Stimulated activated CD8-positive, alpha-beta memory T cell treated with anti-CD3 and anti-CD28 coated beads, Interleukin-4, amount 100 ng/mL, for 4 hours (primary cell): Measurements from ENCODE around the gene PTPRE.

Source experiments
- DNase-seq, 2 donors: peaks; one replicate each; pipeline ENCODE4 v3.0.0-alpha.2; 2020; ENCODE audit warnings: low read depth in 2 of 2, low spot score in 1 of 2

The PTPRE gene

DNA sequence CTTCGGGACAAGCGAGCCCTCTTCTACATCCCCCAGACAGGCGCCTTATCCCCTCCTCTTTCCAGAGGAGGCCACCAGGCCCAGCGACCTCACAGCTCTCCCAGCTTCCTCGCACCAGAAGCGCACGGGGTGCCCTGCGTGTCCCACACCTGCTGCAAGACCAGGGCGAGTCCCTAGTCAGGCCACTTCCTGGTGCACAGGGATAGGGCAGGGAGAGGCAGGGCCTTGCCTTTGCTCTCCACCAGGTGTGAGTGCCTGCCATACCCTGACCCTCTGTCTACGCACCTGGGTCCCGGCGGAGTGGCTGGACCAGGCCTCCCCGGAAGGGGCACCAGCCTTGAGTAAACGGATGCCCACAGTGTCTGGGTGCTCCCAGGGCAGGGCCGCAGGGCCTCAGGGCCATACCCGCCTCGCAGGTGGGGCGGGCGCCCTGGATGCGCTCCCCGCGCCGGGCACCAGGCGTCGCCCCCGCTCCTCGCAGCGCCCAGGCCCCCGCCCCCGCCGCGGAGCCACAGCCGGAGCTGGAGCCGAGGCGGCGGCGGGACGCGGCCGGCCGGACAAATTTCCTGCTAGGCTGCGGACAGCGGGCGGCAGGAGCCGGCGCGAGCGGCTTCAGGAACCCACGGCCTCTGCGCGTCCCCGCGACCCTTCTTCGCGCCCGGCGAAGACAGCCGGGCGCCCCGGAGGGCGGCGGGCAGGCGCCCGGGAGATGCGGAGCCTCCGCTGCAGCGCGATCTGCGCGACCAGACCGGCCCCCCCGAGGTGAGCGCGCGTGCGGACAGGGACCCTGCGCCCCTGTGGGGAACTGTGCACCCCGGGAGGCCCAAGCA is at the start of gene PTPRE:
PTPRE (plus strand) TSS at position 556 of the 830 bp plus-strand sequence. CDS start 133,779 bp downstream, outside the sequence.
- peak; percentile 5 to 41 for DNase-seq

- no peak for DNase-seq
Observed at GRCh38 chr10:127860592-127860991, 46.3 kb upstream of the PTPRE start.

- no peak for DNase-seq
Observed at GRCh38 chr10:127863231-127863825, 43.6 kb upstream of the PTPRE start.

DNA sequence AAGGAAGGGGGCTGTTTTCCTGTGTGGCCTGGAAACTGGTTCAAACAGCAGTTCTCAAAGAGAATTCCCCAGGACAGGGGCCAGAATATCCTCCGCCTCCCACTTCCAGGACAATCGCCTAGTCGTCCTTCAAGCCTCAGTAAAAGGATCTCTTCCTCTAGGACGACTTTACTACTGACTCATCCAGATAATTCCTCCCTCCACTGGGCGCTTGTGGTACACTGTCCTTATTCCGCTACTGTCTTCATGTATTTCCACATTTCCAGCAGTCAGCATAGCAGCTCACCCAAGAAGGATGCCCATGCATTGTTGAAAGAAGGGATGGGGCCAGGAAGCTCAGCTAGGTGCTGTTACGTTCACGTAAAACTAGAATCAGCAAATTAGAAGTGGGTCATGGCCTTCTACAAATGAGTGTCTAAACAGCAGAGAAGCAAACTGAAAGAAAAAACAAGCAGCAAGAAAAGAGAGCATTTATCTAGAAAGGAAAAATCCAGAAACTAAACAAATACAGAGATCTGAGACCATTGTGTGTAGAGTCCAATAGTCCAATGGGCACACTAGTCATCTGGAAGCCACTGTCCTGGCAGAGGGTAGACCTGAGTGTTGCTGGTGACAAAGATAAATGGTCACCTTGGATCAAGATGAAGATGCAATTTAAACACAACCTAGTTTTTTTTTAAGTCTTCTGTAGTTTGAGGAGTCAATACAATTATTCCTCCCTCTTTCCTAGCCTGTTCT is 40.5 kb upstream of the PTPRE start:
- DNase-seq, result no peak

GRCh38 chr10:127867805-127868204 is 39.1 kb upstream of the PTPRE start:
- DNase-seq, result no peak

- no peak for DNase-seq
Observed at GRCh38 chr10:127869329-127869728, 37.6 kb upstream of the PTPRE start.

DNA sequence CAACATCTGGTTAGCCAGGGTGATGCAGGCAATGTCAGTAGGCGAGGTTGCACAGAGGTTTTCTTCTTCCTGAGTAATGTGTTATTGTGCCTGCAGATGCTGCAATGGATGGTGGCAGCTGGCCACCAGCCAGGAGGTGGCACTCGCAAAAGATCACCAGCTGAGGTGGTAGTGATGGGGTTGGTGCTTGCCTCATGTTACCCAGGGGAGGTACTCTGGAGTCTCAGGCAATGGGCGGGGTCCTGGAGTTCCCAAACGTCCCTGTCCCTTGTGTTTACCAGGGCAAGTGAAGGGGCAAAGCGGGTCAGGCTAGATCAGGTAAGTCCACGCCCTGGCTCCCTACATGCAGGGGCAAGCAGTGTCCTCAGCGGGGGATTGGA is 35.3 kb upstream of the PTPRE start:
- no peak for DNase-seq

DNA sequence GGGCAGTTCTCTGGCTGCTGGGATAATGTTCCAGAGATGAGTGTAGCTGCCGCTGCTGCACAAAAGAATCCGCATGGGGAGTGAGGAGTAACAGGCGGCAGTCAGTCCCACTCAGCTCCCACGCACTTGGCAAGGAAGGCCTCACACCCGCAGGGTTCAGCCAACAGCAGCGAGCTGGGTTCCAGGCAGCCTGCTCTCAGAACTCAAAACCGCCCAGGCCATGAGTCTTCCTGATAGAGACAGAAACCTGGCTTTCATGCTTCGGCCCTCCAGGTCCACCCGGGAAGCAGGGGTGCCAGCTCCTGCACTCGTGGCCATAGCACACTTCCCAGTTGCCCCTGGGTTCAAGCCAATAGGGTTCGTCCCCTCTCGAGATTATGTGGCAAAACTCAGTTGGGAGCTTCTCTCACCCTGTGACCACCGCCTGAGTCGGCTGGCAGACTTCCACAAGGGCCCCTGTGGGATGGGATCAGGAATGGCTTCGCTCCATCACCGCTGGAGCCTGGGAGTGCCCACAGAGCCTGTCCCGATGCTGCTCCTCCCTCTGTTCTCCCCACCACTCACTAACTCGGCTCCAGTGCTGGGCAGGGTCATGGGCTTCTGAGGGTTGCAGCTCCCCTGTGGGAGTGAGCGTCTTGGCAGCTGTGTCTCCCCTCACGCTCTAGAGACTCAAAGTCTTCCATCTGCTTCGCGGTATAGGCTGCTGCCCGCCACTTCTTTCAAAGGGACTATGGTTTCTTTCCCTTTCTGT is 34.7 kb upstream of the PTPRE start:
- no peak for DNase-seq

DNA sequence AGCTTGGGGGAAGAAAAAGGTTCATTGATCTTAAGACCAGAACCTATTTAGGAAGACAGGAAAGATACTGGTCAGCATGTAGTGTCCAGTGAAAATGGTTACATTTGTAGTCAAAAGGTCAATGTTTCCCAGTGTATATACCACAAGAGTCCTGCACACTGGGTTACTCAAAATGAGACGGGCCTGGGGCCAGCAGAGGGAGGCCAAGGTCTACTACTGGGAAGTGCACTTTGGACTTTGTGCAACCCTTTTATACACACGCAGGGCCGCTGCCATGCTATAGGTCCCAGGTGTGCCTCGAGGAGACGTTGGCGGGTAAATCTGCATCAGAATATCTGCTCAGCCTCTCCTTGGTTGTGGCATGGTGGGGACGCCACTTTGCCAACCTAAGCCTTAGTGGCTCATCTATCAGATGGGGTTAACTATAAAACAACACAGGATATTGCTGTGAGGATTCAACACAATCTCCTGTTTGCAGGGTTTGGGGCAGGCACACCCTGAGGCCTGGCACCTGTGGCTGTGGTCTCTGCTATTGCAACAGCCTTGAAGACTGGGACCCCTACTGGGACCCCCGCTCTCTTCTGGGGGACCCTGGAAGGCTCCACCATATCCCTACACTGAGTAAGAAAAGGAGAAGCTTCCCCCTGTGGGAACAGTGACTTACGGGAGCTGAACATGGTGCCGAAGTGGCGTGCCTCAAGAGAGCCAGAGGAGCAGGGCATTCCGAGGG is 33.9 kb upstream of the PTPRE start:
- DNase-seq, result no peak

GRCh38 chr10:127873901-127874470 is 32.9 kb upstream of the PTPRE start:
- DNase-seq, result no peak

DNA sequence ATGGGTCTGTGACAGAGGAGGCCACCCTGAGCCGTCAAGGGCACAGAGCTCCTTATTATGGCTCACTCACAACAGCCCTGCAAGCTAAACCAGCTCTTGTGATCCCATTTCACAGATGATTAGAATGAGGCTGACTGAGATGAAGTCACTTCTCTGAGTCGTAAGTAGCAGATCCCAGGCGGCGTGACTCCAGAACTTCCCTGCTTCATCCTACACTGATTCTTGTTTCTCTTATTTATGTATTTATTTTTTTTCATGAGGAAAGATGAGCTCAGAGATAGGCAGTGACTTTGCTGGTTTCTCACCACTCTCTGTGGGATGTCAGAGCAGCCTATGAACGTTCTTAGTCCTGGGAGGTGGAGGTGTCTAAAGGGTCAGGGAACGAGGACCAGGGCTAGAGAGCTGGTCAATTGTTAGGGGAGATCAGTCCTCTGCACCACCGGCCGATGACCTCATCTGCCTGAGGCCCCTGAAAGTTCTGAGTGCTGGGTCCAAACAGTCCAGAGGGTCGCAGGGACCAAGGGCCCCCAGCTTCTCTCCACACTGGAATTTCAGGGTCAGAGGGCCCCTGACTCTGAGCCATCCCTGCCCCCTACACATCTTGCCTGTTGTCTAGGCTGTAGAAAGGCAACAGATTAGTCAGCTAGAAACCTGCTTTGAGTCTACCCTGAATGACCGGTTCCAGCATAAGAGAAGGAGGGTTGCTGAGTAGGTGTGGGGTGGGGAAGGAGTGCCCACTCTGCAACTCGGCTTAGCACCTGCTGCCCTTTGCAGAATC is 32.0 kb upstream of the PTPRE start:
- DNase-seq, result no peak

- DNase-seq, result no peak
Observed at GRCh38 chr10:127875449-127875765, 31.5 kb upstream of the PTPRE start.

GRCh38 chr10:127875916-127876315 is 31.0 kb upstream of the PTPRE start:
- DNase-seq, result no peak

DNA sequence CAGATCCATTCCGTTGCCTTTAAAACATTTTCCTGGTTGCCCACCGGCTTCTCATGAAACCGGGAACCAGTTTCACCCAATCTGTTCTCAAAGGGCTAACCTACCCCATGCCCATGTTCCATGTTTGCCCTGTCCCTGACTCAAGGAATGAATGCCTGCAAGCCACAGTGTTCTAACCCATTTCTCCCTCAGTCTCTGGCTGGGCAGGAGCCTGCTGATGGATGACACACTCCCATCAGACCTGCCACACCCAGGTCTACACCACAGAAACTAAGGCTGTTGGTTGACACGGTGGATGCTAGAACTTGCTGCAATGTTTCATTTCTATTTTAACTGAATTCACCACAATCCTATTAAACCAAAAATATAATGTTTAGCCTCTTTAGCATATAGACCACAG is 29.8 kb upstream of the PTPRE start:
- DNase-seq, result no peak

DNA sequence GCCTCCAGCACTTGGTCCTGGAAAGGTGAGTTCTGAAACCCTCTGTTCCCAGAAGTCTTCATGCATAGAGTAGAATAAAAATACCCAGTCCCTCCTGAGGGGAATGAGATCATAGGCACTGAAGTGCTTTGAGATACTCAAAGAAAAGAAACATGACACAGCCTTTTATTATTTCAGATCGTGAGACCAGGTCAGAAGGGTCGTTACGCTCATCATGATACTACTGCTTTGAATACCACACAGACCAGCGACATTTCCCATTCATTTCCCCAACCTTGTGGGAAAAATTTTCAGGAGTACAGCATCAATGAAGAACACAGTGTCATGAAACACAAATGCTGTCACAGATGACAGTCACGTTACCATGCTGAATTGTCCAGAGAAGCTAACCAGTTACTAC is 29.2 kb upstream of the PTPRE start:
- no peak for DNase-seq

- DNase-seq, result no peak
Observed at GRCh38 chr10:127878475-127879055, 28.3 kb upstream of the PTPRE start.

DNA sequence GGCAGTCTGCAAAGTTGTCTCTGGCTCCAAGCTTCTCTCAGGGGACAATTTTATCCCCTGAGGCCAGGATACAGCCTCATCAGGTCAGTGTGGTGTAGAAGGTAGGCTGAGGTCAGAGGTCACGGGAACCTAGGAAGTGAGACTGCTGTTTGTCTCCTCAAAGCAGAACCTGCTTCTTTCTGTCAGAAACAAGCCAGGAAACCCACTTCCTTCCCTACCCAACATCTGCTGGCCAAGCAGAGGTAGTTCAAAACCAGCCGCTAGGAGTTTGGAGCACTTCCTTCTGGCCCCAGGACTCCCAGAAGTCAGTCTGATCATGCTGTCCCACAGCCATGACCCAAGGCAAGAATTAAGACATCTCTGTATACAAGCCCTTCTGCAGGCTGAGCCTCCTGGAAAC is 26.3 kb upstream of the PTPRE start:
- DNase-seq, result no peak

DNA sequence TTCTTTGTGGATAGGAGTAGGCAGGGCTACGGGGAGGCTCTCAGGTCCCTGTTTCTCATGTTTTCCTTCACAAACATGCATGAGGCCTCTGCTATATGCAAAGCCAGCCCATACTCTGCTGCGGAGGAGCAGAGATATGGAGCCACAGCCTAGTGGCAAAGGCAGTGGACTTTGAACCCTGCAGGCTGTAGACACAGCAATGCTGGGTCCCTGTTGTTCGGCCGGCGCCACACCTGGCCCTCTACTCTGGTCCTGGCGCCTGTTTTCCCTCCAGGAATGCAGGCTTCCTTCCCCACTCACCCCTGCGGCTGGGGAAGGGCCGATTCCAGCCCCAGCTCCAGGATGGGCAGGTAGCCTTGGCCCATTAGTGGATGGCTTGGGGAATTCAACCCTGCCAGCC is 25.6 kb upstream of the PTPRE start:
- no peak for DNase-seq

DNA sequence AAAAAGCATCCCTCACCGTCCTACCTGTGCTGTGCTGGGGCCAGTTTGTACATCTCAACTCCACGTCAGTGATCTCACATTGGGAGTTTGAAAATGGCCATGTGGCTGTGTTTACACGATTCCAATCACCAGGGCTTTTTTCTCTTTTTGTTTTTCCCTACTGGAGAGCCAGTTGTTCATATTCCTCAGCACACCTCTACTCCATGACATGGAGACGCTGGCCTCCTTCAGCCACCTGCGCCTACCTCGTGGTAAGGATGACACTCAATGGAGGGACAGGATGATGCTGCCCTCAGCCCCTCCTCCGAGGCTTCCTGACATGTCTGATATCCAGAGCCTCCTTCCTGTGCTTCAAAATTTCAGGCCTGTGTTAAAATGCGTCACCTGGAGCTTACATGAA is 24.5 kb upstream of the PTPRE start:
- no peak for DNase-seq
